Measurements from ENCODE around the gene SPRY2.

DNA sequence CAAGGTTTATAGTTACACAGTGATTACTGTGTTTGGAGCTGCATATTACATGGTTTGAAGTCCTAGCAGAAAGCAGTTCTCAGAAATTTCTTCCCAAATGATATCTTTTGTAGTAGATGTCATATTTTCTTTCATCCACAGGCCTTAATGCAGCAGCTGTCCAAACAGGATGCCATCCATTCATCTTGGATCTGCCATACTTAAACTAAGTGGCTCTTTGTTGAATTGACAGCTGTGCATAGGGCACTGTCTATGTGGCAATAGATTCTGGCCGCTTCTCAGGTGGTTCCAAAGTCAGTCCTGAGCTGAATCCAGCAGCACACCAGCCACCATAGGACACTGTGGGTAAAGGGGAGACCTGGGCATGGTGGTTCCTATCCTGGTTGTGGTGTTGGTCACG, 41.6 kb upstream of the SPRY2 start:
- TF ChIP-seq EP300 (IDR thresholded peaks at IDR 0.05), result no peak
- TF ChIP-seq, protein P1, sequence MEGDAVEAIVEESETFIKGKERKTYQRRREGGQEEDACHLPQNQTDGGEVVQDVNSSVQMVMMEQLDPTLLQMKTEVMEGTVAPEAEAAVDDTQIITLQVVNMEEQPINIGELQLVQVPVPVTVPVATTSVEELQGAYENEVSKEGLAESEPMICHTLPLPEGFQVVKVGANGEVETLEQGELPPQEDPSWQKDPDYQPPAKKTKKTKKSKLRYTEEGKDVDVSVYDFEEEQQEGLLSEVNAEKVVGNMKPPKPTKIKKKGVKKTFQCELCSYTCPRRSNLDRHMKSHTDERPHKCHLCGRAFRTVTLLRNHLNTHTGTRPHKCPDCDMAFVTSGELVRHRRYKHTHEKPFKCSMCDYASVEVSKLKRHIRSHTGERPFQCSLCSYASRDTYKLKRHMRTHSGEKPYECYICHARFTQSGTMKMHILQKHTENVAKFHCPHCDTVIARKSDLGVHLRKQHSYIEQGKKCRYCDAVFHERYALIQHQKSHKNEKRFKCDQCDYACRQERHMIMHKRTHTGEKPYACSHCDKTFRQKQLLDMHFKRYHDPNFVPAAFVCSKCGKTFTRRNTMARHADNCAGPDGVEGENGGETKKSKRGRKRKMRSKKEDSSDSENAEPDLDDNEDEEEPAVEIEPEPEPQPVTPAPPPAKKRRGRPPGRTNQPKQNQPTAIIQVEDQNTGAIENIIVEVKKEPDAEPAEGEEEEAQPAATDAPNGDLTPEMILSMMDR (IDR thresholded peaks at IDR 0.05), result no peak
